Activated CD8-positive, alpha-beta memory T cell treated with anti-CD3 and anti-CD28 coated beads, Interleukin-2, amount 50 U/mL, for 1 hour (primary cell): ENCODE results near the gene NWD2.

ENCODE experiments used
- DNase-seq: peaks from one replicate; pipeline ENCODE4 v3.0.0-alpha.2; 2020; ENCODE audit errors: extremely low read depth

Gene NWD2

GRCh38 chr4:37438564-37439279, 194.2 kb downstream of the NWD2 start:
- DNase-seq, result no peak

GRCh38 chr4:37439809-37440474, 195.4 kb downstream of the NWD2 start:
- no peak for DNase-seq

- no peak for DNase-seq
Observed at GRCh38 chr4:37440501-37440900, 196.0 kb downstream of the NWD2 start.

DNA sequence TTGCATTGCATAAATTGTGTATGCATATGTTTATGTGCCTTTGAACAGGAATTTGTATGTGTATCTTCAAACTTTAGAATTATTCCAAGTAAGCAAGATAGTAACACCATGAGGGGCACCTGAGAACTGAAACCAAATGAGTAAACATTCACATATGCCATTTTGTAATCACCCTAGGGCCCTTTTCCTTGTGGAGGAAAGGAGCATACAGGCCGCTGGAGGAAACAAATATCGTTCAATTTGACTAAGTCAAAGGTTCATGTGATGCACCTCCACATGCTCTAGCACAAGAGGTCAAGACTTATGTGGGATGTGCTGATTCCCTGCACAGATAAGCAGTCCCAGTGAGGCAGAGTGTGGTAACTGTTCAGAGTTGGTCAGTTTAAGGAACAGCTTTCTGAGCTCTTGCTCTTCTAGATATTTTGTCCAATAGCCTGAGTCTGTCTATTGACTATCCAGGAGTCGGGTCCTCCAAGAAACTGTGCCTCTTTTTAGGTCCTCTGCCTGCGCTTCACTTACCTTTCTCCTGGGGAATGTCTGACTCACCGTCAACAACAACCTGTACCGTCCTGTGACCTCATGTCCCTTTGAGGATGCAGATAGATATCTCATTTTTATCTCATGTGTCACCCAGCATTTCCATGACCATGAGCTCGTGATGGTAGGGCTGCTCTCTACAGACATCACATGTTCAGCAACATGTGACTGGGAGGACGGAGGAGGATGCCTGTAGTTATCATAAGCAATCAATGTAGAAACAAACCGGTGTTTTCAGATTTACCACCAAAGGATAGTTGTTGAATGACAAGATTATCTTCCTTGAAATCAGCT, 196.9 kb downstream of the NWD2 start:
- DNase-seq, result no peak

GRCh38 chr4:37442062-37442323, 197.4 kb downstream of the NWD2 start:
- no peak for DNase-seq

DNA sequence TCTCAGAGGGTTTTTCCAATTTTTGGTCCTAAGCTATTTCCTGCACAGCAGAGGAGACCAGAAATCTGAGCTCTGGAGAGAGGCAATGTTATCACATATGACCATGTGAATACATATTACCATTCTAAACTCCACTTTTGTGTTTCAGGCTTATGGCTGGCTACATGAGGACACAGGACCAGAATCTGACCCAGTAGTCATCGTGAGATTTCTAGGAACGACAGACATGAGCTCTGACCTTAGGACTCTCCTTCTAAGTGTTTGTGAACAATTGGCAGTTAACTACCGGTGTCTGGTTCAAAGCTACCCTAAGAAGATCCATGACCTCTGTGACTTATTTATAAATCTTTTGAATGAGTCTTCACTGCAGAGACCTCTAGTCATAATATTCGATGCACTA, 198.6 kb downstream of the NWD2 start:
- no peak for DNase-seq

DNA sequence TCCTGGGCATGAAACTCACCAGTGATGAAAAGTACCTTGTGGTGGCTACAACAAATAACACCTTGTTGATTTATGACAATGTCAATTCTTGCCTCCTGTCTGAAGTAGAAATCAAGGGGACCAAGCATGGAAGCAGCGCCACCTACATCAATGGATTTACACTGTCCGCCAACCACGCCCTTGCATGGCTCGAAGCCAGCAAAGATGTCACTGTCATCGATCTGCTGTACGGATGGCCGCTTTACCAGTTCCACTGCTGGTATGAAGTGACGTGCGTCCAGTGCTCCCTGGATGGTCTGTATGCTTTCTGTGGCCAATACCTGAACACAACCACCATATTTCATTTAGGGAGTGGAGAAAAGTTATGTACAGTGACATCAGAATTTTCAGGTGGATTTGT, 200.5 kb downstream of the NWD2 start:
- DNase-seq, result no peak

DNA sequence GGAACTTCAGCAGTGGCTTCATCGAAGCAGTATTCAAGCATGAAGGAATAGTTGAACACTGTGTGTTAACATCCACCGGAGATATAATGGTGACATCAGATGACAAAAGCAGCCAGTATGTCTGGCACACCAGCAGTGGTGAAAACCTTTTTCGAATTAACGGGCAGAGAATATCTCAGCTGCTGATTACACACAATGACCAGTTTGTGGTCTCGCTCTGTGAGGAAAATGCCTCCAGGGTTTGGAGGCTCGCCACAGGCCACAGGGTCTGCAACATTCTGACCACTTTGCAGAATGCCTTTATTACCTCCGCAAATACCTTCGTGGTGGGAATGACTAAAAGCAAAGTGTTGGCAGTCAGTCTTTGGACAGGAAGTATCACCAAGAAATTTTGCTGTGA, 201.5 kb downstream of the NWD2 start:
- DNase-seq, result no peak

DNA sequence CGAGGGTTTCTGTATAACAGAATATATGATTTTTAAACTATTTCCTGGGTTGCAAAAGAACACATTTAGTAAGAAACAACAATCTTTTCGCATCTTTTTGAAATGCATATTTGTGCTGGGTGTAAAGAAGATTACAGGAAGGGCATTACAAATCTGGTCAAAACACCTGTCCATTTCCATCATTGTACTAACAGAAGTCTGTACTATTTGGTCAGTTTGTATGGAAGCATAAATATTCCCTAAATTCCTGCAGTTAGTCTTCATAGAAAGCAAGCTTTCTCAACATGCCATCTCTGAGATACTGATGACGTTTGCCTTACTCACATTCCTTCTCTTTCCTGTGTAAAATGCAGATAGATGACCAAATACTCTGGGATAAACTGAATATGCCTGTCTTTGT, 203.3 kb downstream of the NWD2 start:
- DNase-seq, result no peak

GRCh38 chr4:37450309-37450708, 205.8 kb downstream of the NWD2 start:
- no peak for DNase-seq

GRCh38 chr4:37450911-37451310, 206.4 kb downstream of the NWD2 start:
- DNase-seq, result no peak

DNA sequence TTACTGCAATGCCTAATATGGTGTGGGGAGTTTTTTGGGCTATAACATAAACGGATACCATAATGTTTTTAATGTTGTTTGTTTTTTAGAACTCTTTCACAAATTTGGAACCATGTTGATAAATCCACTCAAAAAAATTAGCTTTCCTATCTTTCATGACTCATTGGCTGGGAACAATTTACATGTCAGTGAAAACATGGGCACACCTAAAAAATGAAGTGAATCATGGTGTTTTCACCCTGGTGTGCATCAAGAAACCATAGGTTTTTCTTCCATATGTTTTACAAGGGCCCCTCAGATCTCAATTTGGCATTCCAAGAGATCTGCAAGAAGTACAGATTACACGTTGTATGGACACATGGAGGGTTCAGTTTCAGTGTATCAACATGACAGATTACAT, 207.1 kb downstream of the NWD2 start:
- DNase-seq, result no peak

GRCh38 chr4:37452952-37453280, 208.4 kb downstream of the NWD2 start:
- DNase-seq, result no peak

- DNase-seq, result no peak
Observed at GRCh38 chr4:37453281-37453998, 208.9 kb downstream of the NWD2 start.

DNA sequence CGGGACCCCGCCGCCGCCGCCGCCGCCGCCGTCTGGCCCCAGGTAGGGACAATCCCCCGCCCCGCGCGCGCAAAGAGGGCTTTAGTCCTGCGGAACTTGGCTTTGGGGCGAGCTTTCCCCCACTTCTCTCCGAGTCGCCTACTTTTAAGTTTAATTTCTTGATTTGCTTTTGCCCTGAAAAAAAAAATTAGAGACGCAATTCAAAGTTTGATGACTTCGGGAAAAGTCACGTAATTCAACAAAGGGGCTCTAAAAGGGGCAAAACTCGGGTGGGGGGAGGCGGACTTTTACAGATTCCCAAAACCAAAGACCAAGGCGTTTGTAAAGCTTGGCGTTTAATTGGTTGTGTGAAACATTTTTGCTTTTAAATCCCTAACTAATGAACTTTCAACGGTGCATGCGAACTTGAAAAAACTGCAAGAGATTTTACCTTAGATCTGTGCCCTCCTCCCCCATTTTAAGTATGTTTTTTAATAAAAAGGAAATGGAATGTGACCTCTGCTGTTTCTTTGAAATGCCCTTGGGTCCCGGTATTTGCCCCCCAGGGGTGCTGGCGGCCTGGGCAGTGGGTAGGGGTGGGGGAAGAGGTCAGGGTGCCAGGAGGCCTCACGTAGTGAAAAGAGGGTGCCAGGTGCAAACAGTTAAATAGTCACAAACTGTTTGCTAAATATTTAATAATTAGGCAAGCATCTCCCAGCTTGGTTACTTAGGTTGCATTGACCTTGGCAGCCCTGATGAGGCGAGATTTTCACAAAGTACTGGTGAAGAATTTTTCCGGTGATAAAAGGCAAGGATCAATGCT, 209.7 kb downstream of the NWD2 start:
- DNase-seq, result no peak

DNA sequence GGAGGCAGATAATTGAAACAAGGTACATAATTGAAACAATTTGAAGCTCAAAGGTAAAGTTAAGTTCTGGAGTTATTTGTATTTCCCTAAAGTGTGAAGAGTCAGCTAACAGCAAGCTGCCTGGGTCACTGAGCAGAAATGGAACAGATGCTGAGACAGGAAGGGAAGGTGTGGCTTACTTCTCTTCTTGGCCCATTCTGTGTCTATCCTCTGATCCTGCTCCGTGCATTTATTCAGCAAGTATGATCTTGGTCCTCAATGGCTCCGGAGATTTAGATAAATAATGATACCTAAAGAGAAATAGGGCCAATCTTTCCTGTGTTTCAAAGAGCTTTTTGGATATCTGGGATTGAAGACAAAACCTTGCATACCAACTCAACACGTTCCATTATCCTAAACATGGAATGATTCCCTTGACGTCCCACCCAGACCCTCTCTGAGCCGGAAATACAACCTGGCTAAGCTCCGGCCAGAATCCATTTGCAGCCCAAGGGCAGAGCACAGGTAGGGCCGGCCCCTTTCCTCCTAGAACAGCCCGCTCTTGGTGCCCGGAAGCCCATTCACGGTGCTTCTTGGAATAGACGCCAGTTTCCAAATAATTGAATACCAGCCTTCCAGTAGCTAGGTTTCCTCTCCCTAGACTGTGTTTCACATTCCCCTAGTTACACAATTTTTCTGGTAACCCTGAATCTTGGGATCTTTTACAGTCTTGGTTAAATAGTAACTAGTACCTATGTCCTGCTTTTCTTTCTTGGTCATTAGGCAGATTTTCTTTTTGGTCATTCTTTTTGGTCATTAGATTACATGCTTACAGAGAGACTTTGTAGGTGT, 211.0 kb downstream of the NWD2 start:
- no peak for DNase-seq

- DNase-seq, result no peak
Observed at GRCh38 chr4:37461801-37462200, 217.3 kb downstream of the NWD2 start.

DNA sequence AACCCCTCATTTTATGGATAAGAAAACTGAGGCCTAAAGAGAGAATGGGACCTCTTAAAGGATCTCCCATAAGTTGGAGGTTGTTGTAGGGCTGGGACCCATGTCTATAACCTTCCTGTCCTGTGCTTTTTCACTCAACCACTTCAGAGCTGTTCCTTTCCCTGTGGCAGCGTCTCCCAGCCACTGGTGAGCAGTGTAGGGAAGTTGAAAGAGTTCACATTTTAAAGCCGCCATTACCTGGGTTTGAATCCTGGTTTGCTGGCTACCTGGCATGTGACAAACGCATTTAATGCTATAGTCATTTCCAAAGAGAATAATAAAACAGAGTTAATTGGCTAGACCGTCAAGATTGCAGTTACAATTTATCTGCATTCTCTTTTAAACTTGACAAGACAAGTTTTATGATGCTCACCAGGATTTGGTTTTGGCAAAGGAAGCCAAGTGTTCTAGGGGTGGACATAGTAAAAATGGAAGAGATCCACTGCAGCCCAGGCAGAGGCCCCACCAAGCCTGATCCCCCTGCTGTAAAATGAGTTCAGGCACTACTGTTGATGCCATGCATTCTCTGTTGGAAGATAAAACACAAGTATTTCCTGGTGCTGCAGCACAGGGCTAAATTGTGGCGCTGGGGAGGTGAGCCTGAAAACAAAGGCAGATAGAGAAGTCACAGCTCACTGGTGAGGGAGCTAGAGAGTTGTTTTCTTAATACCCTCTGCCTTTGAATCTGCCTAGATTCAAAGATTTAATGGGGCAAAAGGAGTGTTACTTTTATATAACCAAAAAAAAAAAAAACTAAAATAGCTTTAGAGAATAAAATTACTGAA, 218.7 kb downstream of the NWD2 start:
- DNase-seq, result no peak

DNA sequence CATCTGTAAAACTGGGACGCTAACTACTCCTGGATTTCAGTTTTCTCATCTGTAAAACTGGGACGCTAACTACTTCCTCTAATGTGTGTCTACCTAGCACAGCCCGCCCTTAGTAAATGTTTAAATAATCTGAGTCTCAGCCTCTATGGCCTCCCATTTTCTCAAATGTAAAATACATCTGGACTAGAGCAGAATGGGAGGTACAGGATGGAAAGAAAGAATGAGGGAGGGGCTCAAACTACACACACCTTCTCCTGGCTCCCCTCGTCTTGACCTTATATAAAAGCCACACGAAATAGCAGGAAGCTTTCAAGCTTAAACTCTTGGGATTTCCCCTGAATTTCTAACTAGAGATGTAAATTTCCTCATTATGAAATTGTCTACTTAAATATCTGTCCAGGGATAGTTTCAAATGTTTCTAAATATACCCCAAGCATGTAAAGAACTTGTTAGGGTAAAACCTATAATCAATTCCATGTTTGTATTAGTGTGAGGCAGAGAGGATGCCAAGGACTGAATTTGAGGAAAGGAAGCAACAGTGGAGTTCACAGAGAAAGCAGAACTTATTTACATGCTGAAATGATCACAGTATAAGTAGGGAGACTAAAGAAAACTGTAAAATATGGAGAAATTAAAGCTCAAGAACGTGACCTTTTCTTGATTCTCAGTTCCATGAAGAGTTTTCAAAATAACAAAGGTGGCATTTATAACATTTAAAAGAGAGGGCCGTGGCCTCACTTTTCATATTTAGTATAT, 220.0 kb downstream of the NWD2 start:
- no peak for DNase-seq
